Activated naive CD8-positive, alpha-beta T cell treated with anti-CD3 and anti-CD28 coated beads, Interleukin-2, amount 10 ng/mL, durations not matched to agents 7 days and 5 days (primary cell): ENCODE measurements around the gene RITA1. TPM values are rescaled to one million over a fixed set of nuclear protein-coding genes. Genes with fewer than 3 reads are reported as not detected.
"Not testable (repeated sequence)": the region's sequence is repeated elsewhere in the genome, so short reads cannot be mapped to it uniquely, and the experiment has no call there.

Experiments used
- ATAC-seq: fragments of 150-1000 bp; cut with Tn5 transposase; one replicate; pipeline ENCODE4 v1.10.0; 2021; ENCODE audit warnings: low read depth, moderate library complexity
- POLR2A ChIA-PET: fragments of 350-600 bp; sonication (Branson Sonifier 250); formaldehyde crosslinking; loops from one replicate; lab custom pipeline; 2021; ENCODE audit warnings: antibody characterized with exemption; lab: Charles Lee
- DNase-seq: peaks from one replicate; pipeline ENCODE4 v3.0.0; 2021
- H3K27ac Mint-ChIP-seq: one replicate; pipeline ENCODE4 v1.8.0; 2022; ENCODE audit warnings: mild to moderate bottlenecking, mixed read lengths
- H3K27me3 Mint-ChIP-seq: one replicate; pipeline ENCODE4 v1.8.0; 2022; ENCODE audit warnings: mild to moderate bottlenecking, moderate library complexity, mixed read lengths
- H3K36me3 Mint-ChIP-seq: one replicate; pipeline ENCODE4 v1.8.0; 2021; ENCODE audit warnings: mild to moderate bottlenecking, mixed read lengths
- H3K4me1 Mint-ChIP-seq: one replicate; pipeline ENCODE4 v1.8.0; 2021; ENCODE audit warnings: mixed read lengths
- H3K4me3 Mint-ChIP-seq: one replicate; pipeline ENCODE4 v1.8.0; 2022; ENCODE audit warnings: mild to moderate bottlenecking, moderate library complexity, mixed read lengths
- H3K9me3 Mint-ChIP-seq: one replicate; pipeline ENCODE4 v1.8.0; 2021; ENCODE audit warnings: mixed read lengths
- total RNA-seq, 2 experiments: library from RNA; stranded (reverse); gene quantifications; one replicate each; pipeline ENCODE4 v1.2.3, GENCODE V29; 2021

Gene RITA1
- total RNA-seq, 2 experiments from 2014 or later = 18.5 to 21.5 TPM

DNA sequence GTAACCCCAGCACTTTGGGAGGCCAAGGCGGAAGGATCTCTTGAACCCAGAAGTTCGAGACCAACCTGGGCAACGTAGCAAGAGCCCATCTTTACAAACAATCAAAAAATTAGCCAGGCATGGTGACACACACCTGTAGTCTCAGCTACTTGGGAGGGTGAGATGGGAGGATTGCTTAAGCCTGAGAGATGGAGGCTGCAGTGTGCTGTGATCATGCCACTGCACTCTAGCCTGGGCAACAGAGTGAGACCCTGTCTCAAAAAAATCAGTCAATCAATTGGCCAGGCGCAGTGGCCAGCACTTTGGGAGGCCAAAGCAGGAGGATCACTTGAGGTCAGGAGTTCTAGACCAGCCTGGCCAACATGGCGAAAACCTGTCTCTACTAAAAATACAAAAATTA is 21.3 kb downstream of the RITA1 start:
- H3K9me3 Mint-ChIP-seq, DNase-seq, H3K27ac Mint-ChIP-seq, H3K27me3 Mint-ChIP-seq, H3K36me3 Mint-ChIP-seq, ATAC-seq, H3K4me3 Mint-ChIP-seq: not testable (repeated sequence)
- H3K4me1 Mint-ChIP-seq = peaks cover 44% of the 10 kb centered on the region
- POLR2A ChIA-PET = interaction anchor here (1.4 to 1.7 kb wide), 2 partner anchors 12 to 27 kb away, joined by 4 to 5 read pairs; no protein-coding TSS in a partner anchor

GRCh38 chr12:113207613-113208040 is 22.1 kb downstream of the RITA1 start:
- Mint-ChIP-seq H3K4me3 (peak overlapping the region; percentile 76), H3K4me1 (peaks cover 46% of the 10 kb centered on the region), H3K9me3 (peaks cover 2% of the 10 kb centered on the region), H3K27ac (peak overlapping the region; percentile 92), H3K27me3 (peaks cover 2% of the 10 kb centered on the region), H3K36me3 (peaks cover 6% of the 10 kb centered on the region)
- POLR2A ChIA-PET = interaction anchor here (0.7 to 2.3 kb wide), 8 partner anchors 10 to 54 kb away, joined by 3 to 24 read pairs (median 4); partner anchors contain the start of genes DDX54, RITA1 and TPCN1
- ATAC-seq = peak; percentile 32
- DNase-seq = peak; percentile 45

DNA sequence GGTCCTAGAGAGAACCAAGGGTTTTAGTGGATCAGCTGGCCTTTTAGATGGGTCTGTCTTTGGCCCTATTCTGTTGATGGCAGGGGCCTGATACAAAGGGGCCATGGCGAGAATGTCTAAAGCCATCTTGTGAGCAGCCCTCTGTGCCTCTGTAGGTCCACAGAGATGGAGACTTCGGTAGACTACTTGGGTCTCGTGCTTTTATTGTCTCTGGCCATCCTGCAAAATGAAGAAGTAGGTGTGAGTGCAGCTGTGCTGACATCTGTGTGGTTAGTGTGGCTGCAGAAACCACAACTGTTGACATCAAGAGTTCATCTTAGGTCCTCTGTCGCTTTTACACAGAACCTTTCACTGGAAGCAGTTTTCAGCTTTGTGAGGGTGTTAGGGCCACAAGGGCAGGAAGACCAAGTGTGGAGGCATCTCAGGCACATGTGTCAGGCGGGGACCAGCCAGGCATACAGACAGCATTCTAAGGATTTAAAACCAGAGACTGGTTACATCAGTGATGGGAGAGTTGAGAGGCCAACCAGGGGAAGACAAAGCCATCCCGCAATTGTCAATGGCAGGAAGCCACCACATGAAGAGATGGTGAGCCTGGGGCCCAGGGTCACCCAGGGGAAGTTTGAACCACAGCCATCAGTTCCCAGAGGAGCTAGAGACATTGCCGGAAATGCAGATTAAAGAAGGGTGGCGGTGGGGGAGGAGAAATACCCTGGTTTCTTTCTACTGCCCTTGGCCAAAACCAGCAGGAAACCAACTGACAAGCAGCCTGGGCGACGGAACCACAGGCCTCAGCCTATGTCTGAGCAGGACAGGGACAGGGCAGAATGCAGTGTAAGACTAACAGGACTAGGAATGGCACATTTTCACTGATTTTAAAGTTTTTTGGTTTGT is 22.8 kb downstream of the RITA1 start:
- H3K27me3 Mint-ChIP-seq = peaks cover 2% of the 10 kb centered on the region
- H3K27ac Mint-ChIP-seq = peak overlapping the region; percentile 92
- H3K4me1 Mint-ChIP-seq = peaks cover 47% of the 10 kb centered on the region
- peaks cover 6% of the 10 kb centered on the region for H3K36me3 Mint-ChIP-seq
- ATAC-seq (peak; percentile 88), DNase-seq (peak; percentile 72)
- H3K9me3 Mint-ChIP-seq = peaks cover 2% of the 10 kb centered on the region
- POLR2A ChIA-PET = interaction anchor here (0.7 to 2.3 kb wide), 10 partner anchors 11 to 231 kb away, joined by 3 to 24 read pairs (median 5); partner anchors contain the start of genes DDX54, RITA1, SLC8B1 and TPCN1
- peak overlapping the region; percentile 76 for H3K4me3 Mint-ChIP-seq

- ATAC-seq (no peak), DNase-seq (no peak)
- Mint-ChIP-seq H3K27me3 (no peaks in the 10 kb centered on the region), H3K4me1 (peaks cover 57% of the 10 kb centered on the region), H3K9me3 (peaks cover 2% of the 10 kb centered on the region), H3K36me3 (peaks cover 8% of the 10 kb centered on the region), H3K4me3 (peak overlapping the region; percentile 15), H3K27ac (no peak overlapping the region)
- POLR2A ChIA-PET = interaction anchor here (0.6 to 1.9 kb wide), 3 partner anchors 10 to 152 kb away, joined by 3 to 5 read pairs (median 3); partner anchors contain the start of gene TPCN1
These were observed 25.6 kb downstream of the RITA1 start for GRCh38 chr12:113211160-113211559.

DNA sequence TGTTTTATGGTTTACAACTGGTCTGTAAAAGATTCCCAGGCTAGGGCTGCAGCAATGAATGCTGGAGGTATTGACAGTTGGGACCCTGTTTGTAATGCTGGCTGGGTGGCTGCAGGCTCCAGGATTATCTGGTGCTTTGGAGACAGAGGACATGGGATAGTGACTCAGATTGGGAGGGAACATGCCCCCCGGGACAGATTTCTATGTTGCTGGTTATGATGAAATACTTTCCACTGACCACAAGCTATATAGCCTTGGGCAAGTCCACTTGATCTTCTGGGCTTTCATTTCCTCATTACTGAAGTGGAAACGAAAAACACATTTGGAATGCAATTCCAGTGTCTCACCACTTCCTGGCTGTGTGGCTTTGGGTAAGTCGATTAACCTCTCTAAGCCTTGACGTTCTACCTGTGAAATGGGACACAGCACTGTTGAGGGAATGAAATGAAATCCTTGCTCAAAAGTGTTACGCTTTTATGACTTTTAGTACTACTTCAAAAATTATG is 29.4 kb downstream of the RITA1 start:
- Mint-ChIP-seq H3K4me1 (peaks cover 39% of the 10 kb centered on the region), H3K4me3 (peak overlapping the region; percentile 14), H3K36me3 (peaks cover 8% of the 10 kb centered on the region), H3K27me3 (peaks cover 6% of the 10 kb centered on the region), H3K9me3 (peaks cover 2% of the 10 kb centered on the region), H3K27ac (peak overlapping the region; percentile 13)
- POLR2A ChIA-PET = no interaction called here
- peak; percentile 49 for ATAC-seq
- no peak for DNase-seq

GRCh38 chr12:113216027-113216426 is 30.5 kb downstream of the RITA1 start:
- ATAC-seq (no peak), DNase-seq (no peak)
- POLR2A ChIA-PET = no interaction called here
- Mint-ChIP-seq H3K36me3 (peaks cover 5% of the 10 kb centered on the region), H3K9me3 (peaks cover 2% of the 10 kb centered on the region), H3K4me3 (no peak overlapping the region), H3K27me3 (peaks cover 6% of the 10 kb centered on the region), H3K27ac (no peak overlapping the region), H3K4me1 (peaks cover 39% of the 10 kb centered on the region)

GRCh38 chr12:113220593-113221180 is 35.2 kb downstream of the RITA1 start:
- peaks cover 6% of the 10 kb centered on the region for H3K27me3 Mint-ChIP-seq
- no peak for ATAC-seq
- POLR2A ChIA-PET = interaction anchor here (0.9 to 4.2 kb wide), 9 partner anchors 9 to 40 kb away, joined by 3 to 31 read pairs (median 10); partner anchors contain the start of genes DDX54 and RITA1
- H3K9me3 Mint-ChIP-seq = no peaks in the 10 kb centered on the region
- H3K27ac Mint-ChIP-seq = peak overlapping the region; percentile 96
- H3K4me1 Mint-ChIP-seq = peaks cover 38% of the 10 kb centered on the region
- peak overlapping the region; percentile 93 for H3K4me3 Mint-ChIP-seq
- no peak for DNase-seq
- H3K36me3 Mint-ChIP-seq = no peaks in the 10 kb centered on the region

- Mint-ChIP-seq H3K4me1 (peaks cover 34% of the 10 kb centered on the region), H3K4me3 (peak within 1 kb of the TSS; percentile 93), H3K9me3 (no peaks in the 10 kb centered on the region), H3K36me3 (no peaks in the 10 kb centered on the region), H3K27me3 (peaks cover 6% of the 10 kb centered on the region), H3K27ac (peak within 1 kb of the TSS; percentile 96)
- POLR2A ChIA-PET = interaction anchor here (0.6 to 4.2 kb wide), 11 partner anchors 9 to 136 kb away, joined by 3 to 31 read pairs (median 5); partner anchors contain the start of genes DDX54 and RITA1
- DNase-seq (peak; percentile 97), ATAC-seq (peak; percentile 96)
These were observed 35.9 kb downstream of the RITA1 start, which contains the start of gene TPCN1 for GRCh38 chr12:113221181-113221996. TPCN1 (plus strand) TSS chr12:113221464; CDS start chr12:113226853, 5,389 bp downstream.

DNA sequence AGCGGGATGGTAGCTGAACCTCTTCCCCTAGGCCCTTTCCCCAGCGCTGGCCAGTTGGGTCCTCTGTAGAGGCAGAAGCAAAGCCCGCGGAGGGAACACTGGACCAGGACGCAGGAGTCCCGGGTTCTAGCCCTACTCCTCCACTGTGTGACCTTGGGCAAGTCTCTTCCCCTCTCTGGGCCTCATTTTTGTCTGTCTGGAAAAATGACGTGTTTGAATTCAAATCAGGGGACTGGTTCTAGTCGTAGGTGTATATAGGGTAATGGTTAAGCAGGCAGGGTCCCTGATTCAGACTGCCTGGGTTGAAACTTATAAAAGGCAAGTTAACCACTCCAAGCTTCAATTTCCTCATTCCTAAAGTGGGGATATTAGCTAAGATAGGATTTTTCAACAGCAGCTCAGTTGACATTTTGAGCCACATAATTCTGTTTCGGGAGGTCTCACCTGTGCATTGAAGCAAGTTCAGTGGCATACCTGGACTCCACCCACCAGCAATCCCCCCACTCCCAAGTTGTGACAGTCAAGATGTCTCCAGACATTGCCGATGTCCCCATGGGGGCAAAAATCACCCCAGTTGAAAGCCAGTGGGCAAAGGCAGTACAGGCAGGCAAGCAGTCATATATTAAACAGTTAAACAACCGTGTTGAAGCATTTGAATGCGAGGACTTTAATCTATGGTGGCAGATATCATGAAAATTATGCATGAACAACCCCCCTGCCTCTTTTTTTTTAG is 36.6 kb downstream of the RITA1 start:
- H3K4me3 Mint-ChIP-seq = peak overlapping the region; percentile 93
- H3K9me3 Mint-ChIP-seq = no peaks in the 10 kb centered on the region
- ATAC-seq = no peak
- peaks cover 30% of the 10 kb centered on the region for H3K4me1 Mint-ChIP-seq
- peaks cover 3% of the 10 kb centered on the region for H3K27me3 Mint-ChIP-seq
- H3K36me3 Mint-ChIP-seq = peaks cover 2% of the 10 kb centered on the region
- peak; percentile 54 for DNase-seq
- peak overlapping the region; percentile 96 for H3K27ac Mint-ChIP-seq
- POLR2A ChIA-PET = interaction anchor here (0.6 to 4.2 kb wide), 11 partner anchors 8 to 135 kb away, joined by 3 to 31 read pairs (median 5); partner anchors contain the start of genes DDX54 and RITA1

GRCh38 chr12:113222730-113223531 is 37.4 kb downstream of the RITA1 start:
- peak overlapping the region; percentile 93 for H3K4me3 Mint-ChIP-seq
- H3K27me3 Mint-ChIP-seq = no peaks in the 10 kb centered on the region
- peaks cover 6% of the 10 kb centered on the region for H3K36me3 Mint-ChIP-seq
- DNase-seq (no peak), ATAC-seq (no peak)
- H3K9me3 Mint-ChIP-seq = no peaks in the 10 kb centered on the region
- POLR2A ChIA-PET = interaction anchor here (0.7 to 4.2 kb wide), 9 partner anchors 7 to 42 kb away, joined by 3 to 31 read pairs (median 10); partner anchors contain the start of genes DDX54 and RITA1
- H3K4me1 Mint-ChIP-seq = peaks cover 26% of the 10 kb centered on the region
- H3K27ac Mint-ChIP-seq = peak overlapping the region; percentile 96

DNA sequence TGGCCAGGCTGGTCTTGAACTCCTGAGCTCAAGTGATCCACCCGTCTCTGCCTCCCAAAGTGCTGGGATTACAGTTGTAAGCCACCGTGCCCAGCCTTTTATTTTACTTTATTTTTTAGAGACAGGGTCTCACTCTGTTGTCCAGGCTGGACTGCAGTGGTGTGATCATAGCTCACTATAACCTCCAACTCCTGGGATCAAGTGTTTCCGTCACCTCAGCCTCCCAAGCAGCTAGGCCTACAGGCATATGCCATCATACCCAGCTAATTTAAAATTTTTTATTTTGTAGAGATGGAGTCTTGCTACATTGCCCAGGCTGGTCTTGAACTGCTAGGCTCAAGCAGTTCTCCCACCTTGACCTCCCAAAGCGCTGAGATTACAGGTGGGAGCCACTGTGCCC is 39.4 kb downstream of the RITA1 start:
- H3K9me3 Mint-ChIP-seq = no peaks in the 10 kb centered on the region
- H3K4me1 Mint-ChIP-seq = peaks cover 39% of the 10 kb centered on the region
- DNase-seq (no peak), ATAC-seq (no peak)
- no peaks in the 10 kb centered on the region for H3K27me3 Mint-ChIP-seq
- peaks cover 12% of the 10 kb centered on the region for H3K36me3 Mint-ChIP-seq
- no peak overlapping the region for H3K27ac Mint-ChIP-seq
- no peak overlapping the region for H3K4me3 Mint-ChIP-seq
- POLR2A ChIA-PET = no interaction called here
